Natural killer cell (primary cell): Measurements from ENCODE around the gene ZNF664. TPM values are rescaled to one million over a fixed set of nuclear protein-coding genes. Genes with fewer than 3 reads are reported as not detected.

Experiments
- ATAC-seq, 3 donors: fragments of 150-1000 bp in 2 of 3; fragments of 200-7000 bp in 1 of 3; cut with Tn5 transposase; 1 replicate in 1 of 3; 2 replicates in 2 of 3; pipeline ENCODE4 v1.10.0; 2021; ENCODE audit warnings: mild to moderate bottlenecking in 2 of 3, moderate library complexity in 2 of 3
- DNase-seq, 2 donors: peaks; one replicate each; pipeline versions ENCODE4 v3.0.0 to v3.0.0-alpha.2; 2013 to 2021; ENCODE audit warnings: mixed read lengths in 1 of 2
- H3K27ac ChIP-seq: one replicate; pipeline ENCODE4 v1.5.1; 2013; ENCODE audit warnings: mild to moderate bottlenecking, low read length
- H3K27me3 ChIP-seq: one replicate; pipeline ENCODE4 v1.6.1; 2013; ENCODE audit warnings: low read length; ENCODE audit not compliant: control insufficient read depth, insufficient read depth
- H3K36me3 ChIP-seq: one replicate; pipeline ENCODE4 v1.6.1; 2013; ENCODE audit warnings: low read length; ENCODE audit not compliant: control insufficient read depth, insufficient read depth
- H3K4me1 ChIP-seq: one replicate; pipeline ENCODE4 v1.6.1; 2013; ENCODE audit warnings: low read length; ENCODE audit not compliant: control insufficient read depth, insufficient read depth
- H3K4me3 ChIP-seq: one replicate; pipeline ENCODE4 v1.5.1; 2013; ENCODE audit warnings: low read length
- H3K9me3 ChIP-seq: one replicate; pipeline ENCODE4 v1.6.1; 2013; ENCODE audit warnings: low read length; ENCODE audit not compliant: control insufficient read depth, insufficient read depth
- H3K27ac Mint-ChIP-seq, 2 donors: one replicate each; pipeline ENCODE4 v1.8.0; 2022; ENCODE audit warnings: mild to moderate bottlenecking in 2 of 2, mixed read lengths in 2 of 2, moderate library complexity in 1 of 2
- H3K27me3 Mint-ChIP-seq, 2 donors: one replicate each; pipeline ENCODE4 v1.8.0; 2022; ENCODE audit warnings: low read depth in 2 of 2, mixed read lengths in 2 of 2
- H3K36me3 Mint-ChIP-seq: one replicate; pipeline ENCODE4 v1.8.0; 2022; ENCODE audit warnings: mixed read lengths
- H3K4me1 Mint-ChIP-seq, 2 donors: one replicate each; pipeline ENCODE4 v1.8.0; 2022; ENCODE audit warnings: mixed read lengths in 2 of 2
- H3K4me3 Mint-ChIP-seq: one replicate; pipeline ENCODE4 v1.8.0; 2022; ENCODE audit warnings: mild to moderate bottlenecking, moderate library complexity, mixed read lengths
- H3K9me3 Mint-ChIP-seq, 2 donors: one replicate each; pipeline ENCODE4 v1.8.0; 2022; ENCODE audit warnings: mixed read lengths in 2 of 2
- WGBS: methylation state at CpG from one replicate; pipeline ENCODE4 v1.1.7; 2013; ENCODE audit warnings: missing lambda C conversion rate; ENCODE audit not compliant: insufficient coverage; 5-methylcytosine and 5-hydroxymethylcytosine counted together
- intact Hi-C: fragments of 100-400 bp; cut with micrococcal nuclease; formaldehyde crosslinking; loops from one replicate; pipeline ENCODE4 v1.14.2; 2022
- total RNA-seq, 4 donors: library from RNA; stranded (reverse); fragments of 120-200 nt in 1 of 4; gene quantifications; one replicate each; pipeline versions ENCODE4 v1.2.3 to v1.2.4, GENCODE V29; 2013 to 2022
- TF ChIP-seq, protein P1 (sequence below): fragments of 200-600 bp; IDR thresholded peaks from one replicate; pipeline ENCODE4 v1.8.0; 2022; ENCODE audit warnings: antibody characterized with exemption

The ZNF664 gene
- total RNA-seq, 3 donors from 2014 or later (not counting 1 experiment from before 2014, with no cell fraction given) = 36.0 to 47.3 (median 46.9) TPM

DNA sequence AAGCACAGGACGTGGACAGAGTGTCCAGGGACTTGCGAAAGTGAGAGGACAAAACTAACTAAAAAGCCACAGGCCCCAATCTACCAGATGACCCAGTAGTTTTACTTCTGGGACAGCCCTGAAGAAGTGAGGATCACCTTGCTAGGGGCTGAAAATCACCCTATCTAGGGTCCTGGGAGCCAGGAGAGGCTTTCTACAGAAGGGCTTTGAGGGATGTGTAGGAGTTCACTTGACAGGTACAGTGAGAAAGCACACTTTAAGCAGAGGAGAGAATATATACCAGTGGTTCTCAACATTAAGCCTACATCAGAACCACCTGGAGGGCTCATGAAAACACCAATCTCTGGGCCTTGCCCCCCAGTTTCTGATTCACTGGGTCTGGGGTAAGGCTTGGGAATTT is 60.8 kb downstream of the ZNF664 start:
- no peak for ATAC-seq
- Mint-ChIP-seq H3K36me3 (no peaks in the 10 kb centered on the region), H3K27ac (no peak overlapping the region), H3K4me1 (peaks cover 5 to 7% of the 10 kb centered on the region in 2 donors), H3K9me3 (no peaks in the 10 kb centered on the region), H3K4me3 (no peak overlapping the region), H3K27me3 (peaks cover 14 to 43% of the 10 kb centered on the region in 2 donors)
- DNase-seq = no peak
- WGBS = 85% methylated on average over 2 of the region's 2 CpGs
- TF ChIP-seq, protein P1, sequence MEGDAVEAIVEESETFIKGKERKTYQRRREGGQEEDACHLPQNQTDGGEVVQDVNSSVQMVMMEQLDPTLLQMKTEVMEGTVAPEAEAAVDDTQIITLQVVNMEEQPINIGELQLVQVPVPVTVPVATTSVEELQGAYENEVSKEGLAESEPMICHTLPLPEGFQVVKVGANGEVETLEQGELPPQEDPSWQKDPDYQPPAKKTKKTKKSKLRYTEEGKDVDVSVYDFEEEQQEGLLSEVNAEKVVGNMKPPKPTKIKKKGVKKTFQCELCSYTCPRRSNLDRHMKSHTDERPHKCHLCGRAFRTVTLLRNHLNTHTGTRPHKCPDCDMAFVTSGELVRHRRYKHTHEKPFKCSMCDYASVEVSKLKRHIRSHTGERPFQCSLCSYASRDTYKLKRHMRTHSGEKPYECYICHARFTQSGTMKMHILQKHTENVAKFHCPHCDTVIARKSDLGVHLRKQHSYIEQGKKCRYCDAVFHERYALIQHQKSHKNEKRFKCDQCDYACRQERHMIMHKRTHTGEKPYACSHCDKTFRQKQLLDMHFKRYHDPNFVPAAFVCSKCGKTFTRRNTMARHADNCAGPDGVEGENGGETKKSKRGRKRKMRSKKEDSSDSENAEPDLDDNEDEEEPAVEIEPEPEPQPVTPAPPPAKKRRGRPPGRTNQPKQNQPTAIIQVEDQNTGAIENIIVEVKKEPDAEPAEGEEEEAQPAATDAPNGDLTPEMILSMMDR = no peak
- H3K4me3 ChIP-seq = no peak overlapping the region
- no peak overlapping the region for H3K27ac ChIP-seq
- H3K36me3 ChIP-seq = no peaks in the 10 kb centered on the region
- H3K27me3 ChIP-seq = no peaks in the 10 kb centered on the region
- no peaks in the 10 kb centered on the region for H3K9me3 ChIP-seq
- no peaks in the 10 kb centered on the region for H3K4me1 ChIP-seq
- intact Hi-C loops = no loop called here

DNA sequence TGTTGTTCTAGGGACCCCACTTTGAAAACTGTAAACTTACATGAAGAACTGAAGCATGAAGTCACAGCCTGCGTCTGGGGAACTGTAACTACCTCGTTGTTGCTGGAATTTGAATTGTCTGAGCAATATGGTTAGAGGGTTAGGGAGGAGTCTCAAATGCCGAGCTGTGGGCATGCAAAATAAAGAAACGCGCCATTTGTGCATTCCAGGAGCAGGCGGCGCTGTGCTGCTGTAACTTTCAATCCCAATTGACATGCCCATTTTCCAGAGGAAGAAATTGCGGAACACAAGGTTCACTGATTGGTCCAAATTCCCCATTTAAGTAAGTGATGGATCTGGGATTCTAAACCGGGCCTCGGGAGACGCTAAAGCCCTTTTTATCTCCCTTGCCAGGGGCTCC is 61.3 kb downstream of the ZNF664 start:
- peaks cover 5 to 7% of the 10 kb centered on the region in 2 donors for H3K4me1 Mint-ChIP-seq
- H3K36me3 Mint-ChIP-seq = no peaks in the 10 kb centered on the region
- peaks cover 14 to 43% of the 10 kb centered on the region in 2 donors for H3K27me3 Mint-ChIP-seq
- DNase-seq (no peak), ATAC-seq (no peak)
- Histone ChIP-seq H3K9me3 (no peaks in the 10 kb centered on the region), H3K36me3 (no peaks in the 10 kb centered on the region), H3K4me3 (no peak overlapping the region), H3K27ac (no peak overlapping the region), H3K27me3 (no peaks in the 10 kb centered on the region), H3K4me1 (no peaks in the 10 kb centered on the region)
- TF ChIP-seq, protein P1 = no peak
- no peaks in the 10 kb centered on the region for H3K9me3 Mint-ChIP-seq
- 89% methylated on average over 11 of the region's 11 CpGs for WGBS
- no peak overlapping the region for H3K4me3 Mint-ChIP-seq
- intact Hi-C loops = no loop called here
- no peak overlapping the region for H3K27ac Mint-ChIP-seq

DNA sequence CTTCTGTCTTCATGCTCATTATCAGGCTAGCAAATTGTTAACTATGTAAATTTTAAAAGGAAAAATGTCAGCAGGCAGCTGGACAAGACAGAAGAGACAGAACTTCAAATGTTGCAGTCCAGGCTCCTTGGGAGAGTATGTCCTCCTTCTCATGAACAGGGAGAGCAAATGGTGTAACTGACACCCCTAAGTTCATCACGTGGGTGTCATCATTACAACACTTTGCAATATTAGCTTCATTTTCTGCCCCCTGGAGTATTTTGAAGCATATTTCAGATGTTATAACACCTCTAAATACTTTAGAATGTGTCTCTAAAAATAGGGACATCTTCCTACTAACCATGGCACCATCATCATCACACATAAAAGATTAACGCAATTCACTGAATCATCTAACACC is 62.1 kb downstream of the ZNF664 start:
- Mint-ChIP-seq H3K36me3 (no peaks in the 10 kb centered on the region), H3K9me3 (no peaks in the 10 kb centered on the region), H3K27me3 (peaks cover 14 to 43% of the 10 kb centered on the region in 2 donors), H3K27ac (no peak overlapping the region), H3K4me3 (no peak overlapping the region), H3K4me1 (peaks cover 5 to 7% of the 10 kb centered on the region in 2 donors)
- Histone ChIP-seq H3K36me3 (no peaks in the 10 kb centered on the region), H3K4me3 (no peak overlapping the region), H3K27me3 (no peaks in the 10 kb centered on the region), H3K9me3 (no peaks in the 10 kb centered on the region), H3K4me1 (no peaks in the 10 kb centered on the region), H3K27ac (no peak overlapping the region)
- intact Hi-C loops = no loop called here
- TF ChIP-seq, protein P1 = no peak
- DNase-seq (no peak), ATAC-seq (no peak)
- WGBS = 72% methylated on average over 2 of the region's 2 CpGs

DNA sequence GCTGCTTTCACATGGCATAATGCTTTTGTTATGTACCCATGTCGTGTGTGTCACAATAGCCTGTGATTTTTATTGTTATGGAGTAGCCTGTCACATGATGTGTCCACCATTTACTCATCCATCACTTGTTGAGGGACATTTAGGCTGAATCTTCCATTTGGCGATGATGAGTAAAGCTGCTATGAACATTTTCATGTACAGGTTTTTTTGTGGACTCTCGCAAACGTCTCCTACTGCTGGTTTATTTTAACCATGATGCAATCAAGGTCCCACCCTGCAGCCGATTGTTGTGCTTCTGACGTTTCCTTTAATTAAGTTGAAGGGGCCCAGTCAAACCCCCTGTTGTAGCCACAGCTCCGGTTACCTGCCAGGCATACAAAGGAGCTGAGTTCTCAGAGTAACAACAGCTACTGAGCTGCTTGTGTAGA is 63.2 kb downstream of the ZNF664 start:
- TF ChIP-seq, protein P1 = no peak
- no peak for ATAC-seq
- Mint-ChIP-seq H3K4me1 (peaks cover 5 to 7% of the 10 kb centered on the region in 2 donors), H3K4me3 (no peak overlapping the region), H3K9me3 (no peaks in the 10 kb centered on the region), H3K36me3 (no peaks in the 10 kb centered on the region), H3K27me3 (peaks cover 14 to 43% of the 10 kb centered on the region in 2 donors), H3K27ac (no peak overlapping the region)
- no peak overlapping the region for H3K27ac ChIP-seq
- no peaks in the 10 kb centered on the region for H3K4me1 ChIP-seq
- no peak overlapping the region for H3K4me3 ChIP-seq
- DNase-seq = no peak
- intact Hi-C loops = loop anchor here (1.0 kb wide), 2 partner anchors 731 to 736 kb away; no protein-coding TSS in a partner anchor
- no peaks in the 10 kb centered on the region for H3K36me3 ChIP-seq
- WGBS = 67% methylated on average over 7 of the region's 7 CpGs
- H3K9me3 ChIP-seq = no peaks in the 10 kb centered on the region
- no peaks in the 10 kb centered on the region for H3K27me3 ChIP-seq
